OCI-LY3 (cell line): Measurements from ENCODE around the gene MEPCE.

ENCODE experiments used
- H2AFZ ChIP-seq: fragments of 200-600, 300-600 bp; shearing (Covaris generic); 2 replicates; pipeline ENCODE4 v1.6.0; 2014; ENCODE audit warnings: antibody characterized with exemption, low read depth, low read length
- H3K27ac ChIP-seq: fragments of 200-600, 300-600 bp; sonication (generic); 2 replicates; pipeline ENCODE4 v1.5.1; 2014; ENCODE audit warnings: mild to moderate bottlenecking, low read length, moderate library complexity, mixed read lengths
- H3K27me3 ChIP-seq: fragments of 200-600, 300-600 bp; sonication (generic); 2 replicates; pipeline ENCODE4 v1.6.1; 2014; ENCODE audit warnings: low read depth, low read length, mixed read lengths
- H3K36me3 ChIP-seq: fragments of 200-600, 300-600 bp; sonication (generic); replicated peaks from 2 replicates; pipeline ENCODE3; 2014; ENCODE audit warnings: low read depth, low read length, mixed read lengths
- H3K4me1 ChIP-seq: fragments of 300-600, 200-600 bp; sonication (generic); 2 replicates; pipeline ENCODE4 v1.6.1; 2014; ENCODE audit warnings: low read length, mixed read lengths
- H3K4me2 ChIP-seq: fragments of 200-600, 300-600 bp; sonication (generic); 2 replicates; pipeline ENCODE4 v1.6.1; 2014; ENCODE audit warnings: low read length, mixed read lengths
- H3K4me3 ChIP-seq: fragments of 300-600, 200-600 bp; sonication (generic); 2 replicates; pipeline ENCODE4 v1.5.1; 2014; ENCODE audit warnings: antibody characterized with exemption, mild to moderate bottlenecking, low read length, moderate library complexity
- H3K79me2 ChIP-seq: fragments of 300-600, 200-600 bp; shearing (Covaris generic); 2 replicates; pipeline ENCODE4 v1.6.1; 2014; ENCODE audit warnings: mild to moderate bottlenecking, low read length, mixed read lengths
- H3K9ac ChIP-seq: fragments of 300-600, 200-600 bp; shearing (Covaris generic); 2 replicates; pipeline ENCODE4 v1.6.0; 2014; ENCODE audit warnings: mild to moderate bottlenecking, low read length, moderate library complexity
- H3K9me3 ChIP-seq: fragments of 200-600, 300-600 bp; shearing (Covaris generic); 2 replicates; pipeline ENCODE4 v1.6.1; 2014; ENCODE audit warnings: low read length, mixed read lengths; ENCODE audit not compliant: insufficient read depth
- H4K20me1 ChIP-seq: fragments of 200-600, 300-600 bp; sonication (generic); 2 replicates; pipeline ENCODE4 v1.6.1; 2016; ENCODE audit warnings: low read length, mixed read lengths; ENCODE audit not compliant: insufficient read depth
- CTCF ChIP-seq: fragments of 200-600, 300-600 bp; sonication (generic); IDR thresholded peaks from 2 replicates; pipeline ENCODE4 v1.5.1; 2014; ENCODE audit warnings: antibody characterized with exemption, low read length, low read depth
- EZH2phosphoT487 ChIP-seq: fragments of 200-600 bp; shearing (Covaris generic); IDR thresholded peaks from 2 replicates; pipeline ENCODE4 v1.6.1; 2018; ENCODE audit warnings: antibody characterized with exemption, mixed run types, low read depth

Gene MEPCE

GRCh38 chr7:100477871-100478267 is 48.2 kb downstream of the MEPCE start:
- Histone ChIP-seq H3K4me3 (peak overlapping the region; percentile 95), H3K4me1 (peaks cover 44% of the 10 kb centered on the region), H3K27me3 (no peaks in the 10 kb centered on the region), H2AFZ (no peak overlapping the region), H3K4me2 (peak overlapping the region; percentile 90), H3K27ac (peak overlapping the region; percentile 74), H3K9ac (peak overlapping the region; percentile 82), H3K36me3 (peaks cover 19% of the 10 kb centered on the region), H3K79me2 (peaks cover 26% of the 10 kb centered on the region), H3K9me3 (no peaks in the 10 kb centered on the region), H4K20me1 (peaks cover 30% of the 10 kb centered on the region)
- TF ChIP-seq EZH2phosphoT487, result no peak
- TF ChIP-seq CTCF, result no peak

GRCh38 chr7:100478958-100479660 is 49.5 kb downstream of the MEPCE start, which contains the start of gene TSC22D4:
Gene TSC22D4 (minus strand): TSS chr7:100479214. CDS start chr7:100478038, 1,176 bp downstream.
- Histone ChIP-seq H3K27ac (peak within 1 kb of the TSS; percentile 74), H2AFZ (peak within 1 kb of the TSS; percentile 77), H4K20me1 (peaks cover 25% of the 10 kb centered on the region), H3K9ac (peak within 1 kb of the TSS; percentile 82), H3K4me2 (peak within 1 kb of the TSS; percentile 90), H3K4me1 (peaks cover 39% of the 10 kb centered on the region), H3K9me3 (no peaks in the 10 kb centered on the region), H3K79me2 (peaks cover 26% of the 10 kb centered on the region), H3K36me3 (peaks cover 12% of the 10 kb centered on the region), H3K27me3 (no peaks in the 10 kb centered on the region; the same call in 1 of the 2 replicates), H3K4me3 (peak within 1 kb of the TSS; percentile 95)
- TF ChIP-seq CTCF (no peak), EZH2phosphoT487 (no peak)

GRCh38 chr7:100481466-100481865 is 51.8 kb downstream of the MEPCE start:
- H3K79me2 ChIP-seq, result peaks cover 26% of the 10 kb centered on the region
- peaks cover 25% of the 10 kb centered on the region for H3K4me1 ChIP-seq
- no peak overlapping the region for H3K4me3 ChIP-seq
- H3K4me2 ChIP-seq, result no peak overlapping the region
- H2AFZ ChIP-seq, result no peak overlapping the region
- H3K36me3 ChIP-seq, result peaks cover 8% of the 10 kb centered on the region
- H4K20me1 ChIP-seq, result peaks cover 13% of the 10 kb centered on the region
- no peak overlapping the region for H3K27ac ChIP-seq
- TF ChIP-seq EZH2phosphoT487 (no peak), CTCF (no peak)
- H3K27me3 ChIP-seq, result no peaks in the 10 kb centered on the region; the same call in 1 of the 2 replicates
- H3K9me3 ChIP-seq, result no peaks in the 10 kb centered on the region
- no peak overlapping the region for H3K9ac ChIP-seq

GRCh38 chr7:100482728-100483089 is 53.1 kb downstream of the MEPCE start:
- no peaks in the 10 kb centered on the region; the same call in 1 of the 2 replicates for H3K27me3 ChIP-seq
- peak overlapping the region; percentile 57 for H3K9ac ChIP-seq
- no peak overlapping the region for H3K27ac ChIP-seq
- peaks cover 13% of the 10 kb centered on the region for H3K4me1 ChIP-seq
- H2AFZ ChIP-seq, result peak overlapping the region; percentile 42; the same call in 1 of the 2 replicates
- H3K4me2 ChIP-seq, result peak overlapping the region; percentile 85
- no peaks in the 10 kb centered on the region for H3K9me3 ChIP-seq
- H3K79me2 ChIP-seq, result peaks cover 13% of the 10 kb centered on the region
- TF ChIP-seq CTCF (no peak), EZH2phosphoT487 (no peak)
- no peaks in the 10 kb centered on the region for H3K36me3 ChIP-seq
- peak overlapping the region; percentile 90 for H3K4me3 ChIP-seq
- peaks cover under 1% of the 10 kb centered on the region; the same call in 1 of the 2 replicates for H4K20me1 ChIP-seq
